Endothelial cell (in vitro differentiated cells): ENCODE data around the gene CLIC1. TPM values are rescaled to one million over a fixed set of nuclear protein-coding genes. Genes with fewer than 3 reads are reported as not detected.

Source experiments
- DNase-seq: peaks from one replicate; pipeline ENCODE4 v3.0.0; 2021; ENCODE audit warnings: low spot score
- H3K27ac Mint-ChIP-seq: one replicate; pipeline ENCODE4 v1.8.0; 2021; ENCODE audit warnings: mixed read lengths, inconsistent platforms; ENCODE audit not compliant: unreplicated experiment
- H3K27me3 Mint-ChIP-seq: one replicate; pipeline ENCODE4 v1.8.0; 2021; ENCODE audit warnings: mild to moderate bottlenecking, moderate library complexity, mixed read lengths, inconsistent platforms; ENCODE audit not compliant: unreplicated experiment
- H3K36me3 Mint-ChIP-seq: one replicate; pipeline ENCODE4 v1.8.0; 2021; ENCODE audit warnings: mild to moderate bottlenecking, low read depth, mixed read lengths, inconsistent platforms; ENCODE audit not compliant: unreplicated experiment
- H3K4me1 Mint-ChIP-seq: one replicate; pipeline ENCODE4 v1.8.0; 2021; ENCODE audit warnings: mild to moderate bottlenecking, mixed read lengths, inconsistent platforms; ENCODE audit not compliant: unreplicated experiment
- H3K4me3 Mint-ChIP-seq: one replicate; pipeline ENCODE4 v1.8.0; 2021; ENCODE audit warnings: mild to moderate bottlenecking, mixed read lengths, inconsistent platforms; ENCODE audit not compliant: unreplicated experiment
- H3K9me3 Mint-ChIP-seq: one replicate; pipeline ENCODE4 v1.8.0; 2021; ENCODE audit warnings: mixed read lengths, inconsistent platforms; ENCODE audit not compliant: unreplicated experiment
- total RNA-seq: library from RNA; stranded (reverse); fragmentation: NEBNext Ultra II Directional; extraction: Animal tissue kit (Norgen Biotek cat#: 25700); gene quantifications from one replicate; pipeline ENCODE4 v1.2.1, GENCODE V29; 2021; ENCODE audit not compliant: unreplicated experiment
- TF ChIP-seq, protein P1 (sequence below): fragments of 200-600 bp; sonication (generic); IDR thresholded peaks from one replicate; pipeline ENCODE4 v1.5.0; 2021; ENCODE audit warnings: antibody characterized with exemption; ENCODE audit not compliant: unreplicated experiment

Gene CLIC1
- total RNA-seq, 1 donor from 2014 or later: 420 TPM

DNA sequence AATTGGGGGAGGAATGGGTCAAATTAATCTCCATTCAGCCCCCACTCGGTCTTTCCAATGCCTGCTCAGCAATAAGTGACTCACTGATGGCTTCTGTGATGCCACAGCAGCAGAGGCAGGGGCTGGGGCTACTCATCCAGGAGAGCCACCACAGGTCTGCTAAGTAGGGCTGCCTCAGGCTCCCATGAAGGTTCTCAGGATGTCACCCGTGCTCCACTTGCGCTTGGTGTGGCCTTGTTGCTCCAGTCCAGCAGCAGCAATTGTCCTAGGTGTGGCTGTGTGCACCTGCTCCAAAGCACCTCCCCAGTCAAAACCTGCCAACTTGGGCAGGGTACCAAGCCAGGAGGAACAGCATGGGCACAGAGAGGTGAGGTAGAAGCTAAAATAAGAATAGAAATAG lies 14.2 kb downstream of the CLIC1 start:
- no peak overlapping the region for H3K27ac Mint-ChIP-seq
- H3K4me1 Mint-ChIP-seq: peaks cover 14% of the 10 kb centered on the region
- peaks cover 14% of the 10 kb centered on the region for H3K27me3 Mint-ChIP-seq

DNA sequence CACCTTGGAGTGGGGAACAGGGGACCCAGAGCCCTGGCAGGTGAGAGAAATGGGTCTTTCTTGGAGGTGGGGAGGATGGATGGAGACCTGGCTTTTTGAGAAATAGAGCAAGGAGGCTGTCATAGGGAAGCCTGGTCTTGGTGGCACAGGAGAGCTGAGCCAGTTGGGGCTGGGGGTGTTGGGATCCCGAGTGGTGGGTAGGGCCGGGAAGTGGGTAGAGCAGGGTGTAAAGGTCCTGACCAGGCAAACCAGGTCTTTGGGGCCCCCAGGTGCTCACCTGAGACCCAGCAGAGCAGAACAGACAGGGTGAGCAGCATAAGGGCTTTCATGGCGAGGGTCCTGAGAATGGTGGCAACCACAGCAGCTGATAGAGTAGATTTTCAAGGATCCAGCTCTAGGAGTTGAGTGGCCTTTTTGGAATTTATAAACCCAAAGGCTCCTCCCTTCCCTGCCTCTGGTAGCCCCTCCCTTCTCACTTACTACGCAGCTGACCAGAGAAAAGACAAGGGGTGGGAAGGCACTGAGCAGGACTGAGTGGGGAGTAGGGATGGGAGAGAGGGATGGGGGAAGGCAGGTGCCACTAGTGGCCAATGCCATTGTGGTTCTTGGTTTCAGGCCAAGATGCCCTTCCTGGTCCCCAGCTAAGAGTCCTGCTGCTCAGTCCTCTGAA lies 14.8 kb downstream of the CLIC1 start, which contains the start of gene LY6G6C:
Gene LY6G6C (minus strand): TSS at position 396 of the 670 bp plus-strand sequence. CDS start 67 bp downstream, at position 329.
- no peak within 1 kb of the TSS for H3K27ac Mint-ChIP-seq
- H3K27me3 Mint-ChIP-seq: peaks cover 12% of the 10 kb centered on the region
- TF ChIP-seq, protein P1, sequence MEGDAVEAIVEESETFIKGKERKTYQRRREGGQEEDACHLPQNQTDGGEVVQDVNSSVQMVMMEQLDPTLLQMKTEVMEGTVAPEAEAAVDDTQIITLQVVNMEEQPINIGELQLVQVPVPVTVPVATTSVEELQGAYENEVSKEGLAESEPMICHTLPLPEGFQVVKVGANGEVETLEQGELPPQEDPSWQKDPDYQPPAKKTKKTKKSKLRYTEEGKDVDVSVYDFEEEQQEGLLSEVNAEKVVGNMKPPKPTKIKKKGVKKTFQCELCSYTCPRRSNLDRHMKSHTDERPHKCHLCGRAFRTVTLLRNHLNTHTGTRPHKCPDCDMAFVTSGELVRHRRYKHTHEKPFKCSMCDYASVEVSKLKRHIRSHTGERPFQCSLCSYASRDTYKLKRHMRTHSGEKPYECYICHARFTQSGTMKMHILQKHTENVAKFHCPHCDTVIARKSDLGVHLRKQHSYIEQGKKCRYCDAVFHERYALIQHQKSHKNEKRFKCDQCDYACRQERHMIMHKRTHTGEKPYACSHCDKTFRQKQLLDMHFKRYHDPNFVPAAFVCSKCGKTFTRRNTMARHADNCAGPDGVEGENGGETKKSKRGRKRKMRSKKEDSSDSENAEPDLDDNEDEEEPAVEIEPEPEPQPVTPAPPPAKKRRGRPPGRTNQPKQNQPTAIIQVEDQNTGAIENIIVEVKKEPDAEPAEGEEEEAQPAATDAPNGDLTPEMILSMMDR: no peak

More for the DNA sequence above, 14.2 kb downstream of the CLIC1 start:
- no peak overlapping the region for H3K4me3 Mint-ChIP-seq
- TF ChIP-seq, protein P1: no peak
- H3K36me3 Mint-ChIP-seq: peaks cover 23% of the 10 kb centered on the region
- DNase-seq: no peak
- no peaks in the 10 kb centered on the region for H3K9me3 Mint-ChIP-seq

DNA sequence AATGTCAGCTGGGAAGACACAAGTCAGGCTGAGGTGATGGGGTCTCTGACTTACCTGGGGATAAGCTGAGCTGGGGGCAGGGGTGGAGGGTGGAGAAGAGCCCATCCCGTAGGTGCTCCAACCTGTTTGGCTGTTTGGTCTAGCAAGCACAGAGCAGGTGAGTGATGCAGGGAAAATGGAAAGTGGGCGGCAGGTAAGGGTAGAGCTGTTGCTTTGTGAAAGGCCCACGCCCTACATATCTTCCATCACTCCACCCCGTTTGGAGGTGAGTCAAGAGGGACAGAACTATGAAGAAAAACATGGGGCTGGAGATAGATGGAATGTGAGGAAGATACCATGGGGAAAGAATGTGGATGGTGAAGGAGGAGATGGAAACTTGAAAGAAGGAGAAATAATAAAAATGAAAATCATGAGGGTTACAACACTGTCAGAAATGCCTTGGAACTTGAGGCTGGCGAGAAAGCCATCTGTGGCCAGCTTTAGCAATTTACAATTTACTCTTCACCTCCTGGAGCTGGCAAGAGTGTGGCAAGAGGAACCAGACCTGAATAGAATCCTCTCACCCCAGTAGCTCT lies 16.0 kb downstream of the CLIC1 start:
- Mint-ChIP-seq H3K36me3 (peaks cover 5% of the 10 kb centered on the region), H3K27me3 (peaks cover 6% of the 10 kb centered on the region), H3K4me3 (no peak overlapping the region), H3K27ac (no peak overlapping the region), H3K4me1 (no peaks in the 10 kb centered on the region), H3K9me3 (no peaks in the 10 kb centered on the region)
- no peak for DNase-seq
- TF ChIP-seq, protein P1: no peak

More for the DNA sequence above, 14.8 kb downstream of the CLIC1 start, which contains the start of gene LY6G6C:
- Mint-ChIP-seq H3K9me3 (no peaks in the 10 kb centered on the region), H3K4me1 (peaks cover 8% of the 10 kb centered on the region), H3K4me3 (no peak within 1 kb of the TSS), H3K36me3 (peaks cover 16% of the 10 kb centered on the region)
- no peak for DNase-seq

DNA sequence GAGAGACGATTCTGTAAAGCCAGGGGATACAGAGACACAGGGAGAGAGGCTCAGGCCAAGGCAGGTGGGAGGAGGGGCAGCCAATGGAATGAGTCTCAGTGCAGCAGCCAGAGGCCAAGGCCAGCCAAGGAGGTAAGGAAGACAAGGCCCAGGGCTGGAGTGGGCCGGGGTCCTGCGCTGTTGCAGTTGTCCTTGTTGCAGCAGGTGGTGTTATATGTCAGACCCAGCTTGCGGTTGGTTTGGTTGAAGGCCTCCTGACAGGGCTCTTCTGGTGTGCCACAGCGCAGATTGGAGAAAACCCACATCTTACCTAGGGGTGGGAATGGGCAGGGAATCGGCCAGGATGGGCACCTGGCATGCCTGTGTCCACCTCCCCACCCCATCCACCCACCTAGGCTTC lies 17.3 kb downstream of the CLIC1 start:
- no peak overlapping the region for H3K4me3 Mint-ChIP-seq
- TF ChIP-seq, protein P1: no peak
- no peak for DNase-seq
- no peaks in the 10 kb centered on the region for H3K4me1 Mint-ChIP-seq
- H3K27ac Mint-ChIP-seq: no peak overlapping the region
- H3K27me3 Mint-ChIP-seq: peaks cover 6% of the 10 kb centered on the region
- peaks cover 5% of the 10 kb centered on the region for H3K36me3 Mint-ChIP-seq
- no peaks in the 10 kb centered on the region for H3K9me3 Mint-ChIP-seq

DNA sequence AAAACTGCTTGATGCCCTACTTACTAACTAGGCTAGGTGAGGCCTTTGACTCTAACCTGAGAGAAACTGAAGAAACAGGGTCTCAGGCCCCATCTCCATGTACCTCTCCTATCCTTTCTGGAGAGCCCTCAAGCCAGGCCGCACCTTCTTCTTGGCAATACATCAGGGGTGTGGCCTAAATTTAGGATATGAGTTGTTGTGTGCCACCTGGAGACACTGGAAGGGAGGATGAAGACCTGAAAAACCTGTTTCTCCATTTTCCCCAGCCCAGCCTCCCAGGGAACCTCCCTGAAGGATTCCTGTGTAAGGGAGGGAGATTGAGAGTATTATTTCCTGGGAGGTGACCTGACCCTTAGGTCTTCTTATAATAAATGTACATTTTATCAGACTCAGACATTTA lies 18.1 kb downstream of the CLIC1 start:
- Mint-ChIP-seq H3K36me3 (peaks cover 5% of the 10 kb centered on the region), H3K9me3 (no peaks in the 10 kb centered on the region), H3K27ac (no peak overlapping the region), H3K4me3 (no peak overlapping the region), H3K4me1 (no peaks in the 10 kb centered on the region), H3K27me3 (peaks cover 6% of the 10 kb centered on the region)
- TF ChIP-seq, protein P1: no peak
- DNase-seq: no peak
